Body of pancreas (tissue), 4 donors: ENCODE results near the gene C11orf87.

Experiments
- CTCF ChIP-seq, 7 experiments: fragments of 450-650 bp in 4 of 7; fragments of 200-600 bp in 3 of 7; sonication (generic) in 3 of 7; IDR thresholded peaks; one replicate each; pipeline ENCODE4 v1.5.1; 2016 to 2019; ENCODE audit warnings: antibody characterized with exemption in 7 of 7
- POLR2A ChIP-seq, 3 donors: fragments of 450-650 bp; IDR thresholded peaks; one replicate each; pipeline ENCODE4 v1.6.1; 2016; ENCODE audit warnings: antibody characterized with exemption in 3 of 3, mild to moderate bottlenecking in 2 of 3

DNA sequence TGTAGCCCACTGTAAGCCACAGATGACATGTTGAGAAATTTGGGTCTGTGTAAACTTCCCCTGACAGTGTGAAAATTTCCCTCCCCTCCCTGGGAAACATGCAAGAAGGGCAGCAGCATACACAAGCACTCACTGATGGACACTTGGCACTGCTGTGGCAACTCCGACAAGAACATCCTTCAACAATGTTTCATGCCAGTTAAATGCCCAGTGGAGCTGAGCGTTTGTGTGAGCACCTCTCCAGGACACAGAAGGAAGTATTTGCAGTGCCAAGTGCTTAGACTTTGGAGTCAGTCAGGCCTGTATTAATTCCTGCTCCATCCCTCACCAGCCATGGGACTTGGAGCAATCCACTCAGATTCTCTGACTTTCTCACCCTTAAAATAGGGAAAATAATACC, 17.7 kb downstream of the C11orf87 start:
- TF ChIP-seq CTCF (IDR thresholded peaks at IDR 0.05), result no peak
- no peak for TF ChIP-seq POLR2A (IDR thresholded peaks at IDR 0.05)
